Transverse colon (tissue), 4 donors: ENCODE results near the gene TMEM98.

ENCODE experiments used
- CTCF ChIP-seq, 5 experiments: fragments of 200-600 bp in 3 of 5; fragments of 450-650 bp in 2 of 5; sonication (generic) in 3 of 5; IDR thresholded peaks; 1 replicate in 2 of 5; 2 replicates in 3 of 5; pipeline ENCODE4 v1.5.1; 2016 to 2017; ENCODE audit warnings: antibody characterized with exemption in 5 of 5, inconsistent platforms in 3 of 5, mild to moderate bottlenecking in 2 of 5, moderate library complexity in 1 of 5
- EP300 ChIP-seq: sonication (generic); formaldehyde crosslinking; IDR thresholded peaks from one replicate; pipeline ENCODE4 v1.6.1; 2017; ENCODE audit warnings: antibody characterized with exemption, low read depth
- POLR2A ChIP-seq: fragments of 450-650 bp; IDR thresholded peaks from one replicate; pipeline ENCODE4 v1.6.1; 2016; ENCODE audit warnings: antibody characterized with exemption, mild to moderate bottlenecking, moderate library complexity
- POLR2AphosphoS5 ChIP-seq, 3 donors: sonication (generic); formaldehyde crosslinking; IDR thresholded peaks; one replicate each; pipeline ENCODE4 v1.6.1; 2016; ENCODE audit warnings: antibody characterized with exemption in 3 of 3

- TF ChIP-seq POLR2A (no peak), CTCF (IDR thresholded peaks at IDR 0.05) (no peak), EP300 (no peak), POLR2AphosphoS5 (IDR thresholded peaks at IDR 0.05) (no peak)
These were observed 5.9 kb downstream of the TMEM98 start for GRCh38 chr17:32933881-32934280.
